Natural killer cell (primary cell): ENCODE data around the gene MYO9A. TPM values are rescaled to one million over a fixed set of nuclear protein-coding genes. Genes with fewer than 3 reads are reported as not detected.

Experiments used
- ATAC-seq, 3 donors: fragments of 150-1000 bp in 2 of 3; fragments of 200-7000 bp in 1 of 3; cut with Tn5 transposase; 1 replicate in 1 of 3; 2 replicates in 2 of 3; pipeline ENCODE4 v1.10.0; 2021; ENCODE audit warnings: mild to moderate bottlenecking in 2 of 3, moderate library complexity in 2 of 3
- DNase-seq, 2 donors: peaks; one replicate each; pipeline versions ENCODE4 v3.0.0 to v3.0.0-alpha.2; 2013 to 2021; ENCODE audit warnings: mixed read lengths in 1 of 2
- H3K27ac ChIP-seq: one replicate; pipeline ENCODE4 v1.5.1; 2013; ENCODE audit warnings: mild to moderate bottlenecking, low read length
- H3K27me3 ChIP-seq: one replicate; pipeline ENCODE4 v1.6.1; 2013; ENCODE audit warnings: low read length; ENCODE audit not compliant: control insufficient read depth, insufficient read depth
- H3K36me3 ChIP-seq: one replicate; pipeline ENCODE4 v1.6.1; 2013; ENCODE audit warnings: low read length; ENCODE audit not compliant: control insufficient read depth, insufficient read depth
- H3K4me1 ChIP-seq: one replicate; pipeline ENCODE4 v1.6.1; 2013; ENCODE audit warnings: low read length; ENCODE audit not compliant: control insufficient read depth, insufficient read depth
- H3K4me3 ChIP-seq: one replicate; pipeline ENCODE4 v1.5.1; 2013; ENCODE audit warnings: low read length
- H3K9me3 ChIP-seq: one replicate; pipeline ENCODE4 v1.6.1; 2013; ENCODE audit warnings: low read length; ENCODE audit not compliant: control insufficient read depth, insufficient read depth
- H3K27ac Mint-ChIP-seq, 2 donors: one replicate each; pipeline ENCODE4 v1.8.0; 2022; ENCODE audit warnings: mild to moderate bottlenecking in 2 of 2, mixed read lengths in 2 of 2, moderate library complexity in 1 of 2
- H3K27me3 Mint-ChIP-seq, 2 donors: one replicate each; pipeline ENCODE4 v1.8.0; 2022; ENCODE audit warnings: low read depth in 2 of 2, mixed read lengths in 2 of 2
- H3K36me3 Mint-ChIP-seq: one replicate; pipeline ENCODE4 v1.8.0; 2022; ENCODE audit warnings: mixed read lengths
- H3K4me1 Mint-ChIP-seq, 2 donors: one replicate each; pipeline ENCODE4 v1.8.0; 2022; ENCODE audit warnings: mixed read lengths in 2 of 2
- H3K4me3 Mint-ChIP-seq: one replicate; pipeline ENCODE4 v1.8.0; 2022; ENCODE audit warnings: mild to moderate bottlenecking, moderate library complexity, mixed read lengths
- H3K9me3 Mint-ChIP-seq, 2 donors: one replicate each; pipeline ENCODE4 v1.8.0; 2022; ENCODE audit warnings: mixed read lengths in 2 of 2
- CTCF ChIP-seq: fragments of 200-600 bp; IDR thresholded peaks from one replicate; pipeline ENCODE4 v1.8.0; 2022; ENCODE audit warnings: antibody characterized with exemption
- WGBS: methylation state at CpG from one replicate; pipeline ENCODE4 v1.1.7; 2013; ENCODE audit warnings: missing lambda C conversion rate; ENCODE audit not compliant: insufficient coverage; 5-methylcytosine and 5-hydroxymethylcytosine counted together
- intact Hi-C: fragments of 100-400 bp; cut with micrococcal nuclease; formaldehyde crosslinking; loops from one replicate; pipeline ENCODE4 v1.14.2; 2022
- total RNA-seq, 4 donors: library from RNA; stranded (reverse); fragments of 120-200 nt in 1 of 4; gene quantifications; one replicate each; pipeline versions ENCODE4 v1.2.3 to v1.2.4, GENCODE V29; 2013 to 2022

The MYO9A gene
- total RNA-seq, 3 donors from 2014 or later (not counting 1 experiment from before 2014, with no cell fraction given): 36.3 to 40.4 (median 37.3) TPM

GRCh38 chr15:72140088-72140487, 22.1 kb upstream of the MYO9A start:
- H3K4me3 ChIP-seq: no peak overlapping the region
- Mint-ChIP-seq H3K27me3 (no peaks in the 10 kb centered on the region), H3K36me3 (no peaks in the 10 kb centered on the region), H3K27ac (no peak overlapping the region), H3K4me1 (peaks cover 0 to 5% of the 10 kb centered on the region in 2 donors), H3K9me3 (no peaks in the 10 kb centered on the region), H3K4me3 (no peak overlapping the region)
- TF ChIP-seq CTCF: no peak
- H3K36me3 ChIP-seq: no peaks in the 10 kb centered on the region
- H3K4me1 ChIP-seq: peaks cover 2% of the 10 kb centered on the region
- 100% methylated on average over 2 of the region's 3 CpGs for WGBS
- H3K9me3 ChIP-seq: no peaks in the 10 kb centered on the region
- H3K27ac ChIP-seq: no peak overlapping the region
- DNase-seq (no peak), ATAC-seq (no peak)
- no peaks in the 10 kb centered on the region for H3K27me3 ChIP-seq
- intact Hi-C loops: no loop called here

GRCh38 chr15:72139667-72140066, 21.7 kb upstream of the MYO9A start:
- intact Hi-C loops: no loop called here
- H3K4me3 Mint-ChIP-seq: no peak overlapping the region
- no peak for ATAC-seq
- no peak overlapping the region for H3K27ac ChIP-seq
- no peak for TF ChIP-seq CTCF
- no peak for DNase-seq
- no peaks in the 10 kb centered on the region for H3K9me3 Mint-ChIP-seq
- H3K36me3 Mint-ChIP-seq: no peaks in the 10 kb centered on the region
- no peaks in the 10 kb centered on the region for H3K36me3 ChIP-seq
- no peak overlapping the region for H3K27ac Mint-ChIP-seq
- H3K27me3 Mint-ChIP-seq: no peaks in the 10 kb centered on the region
- H3K4me1 ChIP-seq: peaks cover 2% of the 10 kb centered on the region
- no peaks in the 10 kb centered on the region for H3K9me3 ChIP-seq
- H3K4me3 ChIP-seq: no peak overlapping the region
- peaks cover 0 to 5% of the 10 kb centered on the region in 2 donors for H3K4me1 Mint-ChIP-seq
- WGBS: 97% methylated on average over 4 of the region's 4 CpGs
- H3K27me3 ChIP-seq: no peaks in the 10 kb centered on the region

GRCh38 chr15:72136170-72137051, 18.5 kb upstream of the MYO9A start:
- Mint-ChIP-seq H3K4me1 (peaks cover 0 to 1% of the 10 kb centered on the region in 2 donors), H3K27me3 (peaks cover 4 to 7% of the 10 kb centered on the region in 2 donors), H3K4me3 (no peak overlapping the region), H3K27ac (no peak overlapping the region), H3K9me3 (no peaks in the 10 kb centered on the region), H3K36me3 (no peaks in the 10 kb centered on the region)
- Histone ChIP-seq H3K4me1 (peaks cover 2% of the 10 kb centered on the region), H3K27ac (no peak overlapping the region), H3K4me3 (no peak overlapping the region), H3K9me3 (no peaks in the 10 kb centered on the region), H3K27me3 (no peaks in the 10 kb centered on the region), H3K36me3 (no peaks in the 10 kb centered on the region)
- WGBS: 95% methylated on average over 3 of the region's 4 CpGs
- TF ChIP-seq CTCF: no peak
- intact Hi-C loops: no loop called here
- DNase-seq: no peak
- ATAC-seq: no peak
